HG02970 (cell line): ENCODE data around the gene FAM228B.
"Not testable (repeated sequence)": the region's sequence is repeated elsewhere in the genome, so short reads cannot be mapped to it uniquely, and the experiment has no call there.

ENCODE experiments used
- ATAC-seq: cut with Tn5 transposase; IDR thresholded peaks from one replicate; pipeline ENCODE4 v1.9.1; 2021; ENCODE audit warnings: mild to moderate bottlenecking, moderate library complexity, moderate number of reproducible peaks; ENCODE audit not compliant: unreplicated experiment, low FRiP score

Gene FAM228B

GRCh38 chr2:24123195-24123921 lies at the start of gene FAM228B, which contains the start of gene PFN4:
Gene FAM228B, plus strand, starts transcription at chr2:24123469. Its CDS starts 893 bp downstream, at chr2:24124362.
Gene PFN4, minus strand, starts transcription at chr2:24123334. Its CDS starts 799 bp downstream, at chr2:24122535.
- ATAC-seq: peak; percentile 93

- no peak for ATAC-seq
These were observed 49.5 kb upstream of the FAM228B start for GRCh38 chr2:24073816-24074215.

GRCh38 chr2:24075259-24075658 lies 48.0 kb upstream of the FAM228B start:
- no peak for ATAC-seq

- peak; percentile 93 for ATAC-seq
These were observed 47.1 kb upstream of the FAM228B start, which contains the start of gene SF3B6 for GRCh38 chr2:24075915-24076848. Gene SF3B6, minus strand, starts transcription at chr2:24076326. Its CDS starts 97 bp downstream, at chr2:24076229.

GRCh38 chr2:24076849-24077534 lies 46.3 kb upstream of the FAM228B start:
- ATAC-seq: peak; percentile 5

GRCh38 chr2:24077535-24077877 lies 45.8 kb upstream of the FAM228B start:
- ATAC-seq: no peak

GRCh38 chr2:24077879-24078278 lies 45.4 kb upstream of the FAM228B start:
- ATAC-seq: no peak

GRCh38 chr2:24080701-24081100 lies 42.6 kb upstream of the FAM228B start:
- no peak for ATAC-seq

- no peak for ATAC-seq
These were observed 40.3 kb upstream of the FAM228B start for GRCh38 chr2:24082787-24083566.

- peak; percentile 73 for ATAC-seq
These were observed 39.5 kb upstream of the FAM228B start for GRCh38 chr2:24083567-24084385.

GRCh38 chr2:24084386-24085199 lies 38.7 kb upstream of the FAM228B start, which contains the start of gene TP53I3:
Gene TP53I3, minus strand, starts transcription at chr2:24084834. Its CDS starts 508 bp downstream, at chr2:24084326.
- ATAC-seq: peak; percentile 68

GRCh38 chr2:24085200-24085489 lies 38.1 kb upstream of the FAM228B start:
- ATAC-seq: no peak

- no peak for ATAC-seq
These were observed 37.0 kb upstream of the FAM228B start for GRCh38 chr2:24086241-24086640.

- ATAC-seq: no peak
These were observed 36.2 kb upstream of the FAM228B start for GRCh38 chr2:24087032-24087431.

- no peak for ATAC-seq
These were observed 34.4 kb upstream of the FAM228B start for GRCh38 chr2:24088821-24089359.

- not testable (repeated sequence) for ATAC-seq
These were observed 30.0 kb upstream of the FAM228B start for GRCh38 chr2:24093270-24093669.

GRCh38 chr2:24095171-24095677 lies 28.0 kb upstream of the FAM228B start:
- not testable (repeated sequence) for ATAC-seq

- not testable (repeated sequence) for ATAC-seq
These were observed 22.5 kb upstream of the FAM228B start for GRCh38 chr2:24100732-24101131.
